Measurements from ENCODE around the gene OLFML2A.
"Not testable (repeated sequence)": the region's sequence is repeated elsewhere in the genome, so short reads cannot be mapped to it uniquely, and the experiment has no call there.

Gene OLFML2A

GRCh38 chr9:124776954-124777648 is at the start of gene OLFML2A:
Gene OLFML2A, plus strand, starts transcription at chr9:124777133. Its CDS starts 138 bp downstream, at chr9:124777271.
- in situ Hi-C loops (cut with MboI; ENCODE audit: low sequenced_read_pairs): no loop called here

- in situ Hi-C loops (cut with MboI; ENCODE audit: low sequenced_read_pairs): no loop called here
These were observed 46.2 kb upstream of the OLFML2A start for GRCh38 chr9:124730772-124731171.

- in situ Hi-C loops (cut with MboI; ENCODE audit: low sequenced_read_pairs): no loop called here
These were observed 42.8 kb upstream of the OLFML2A start for GRCh38 chr9:124733964-124734740.

GRCh38 chr9:124734741-124735083 is 42.2 kb upstream of the OLFML2A start:
- in situ Hi-C loops (cut with MboI; ENCODE audit: low sequenced_read_pairs): not testable (repeated sequence)

GRCh38 chr9:124735121-124735520 is 41.8 kb upstream of the OLFML2A start:
- in situ Hi-C loops (cut with MboI; ENCODE audit: low sequenced_read_pairs): no loop called here

GRCh38 chr9:124738075-124738474 is 38.9 kb upstream of the OLFML2A start:
- in situ Hi-C loops (cut with MboI; ENCODE audit: low sequenced_read_pairs): not testable (repeated sequence)

- in situ Hi-C loops (cut with MboI; ENCODE audit: low sequenced_read_pairs): no loop called here
These were observed 37.6 kb upstream of the OLFML2A start for GRCh38 chr9:124739360-124739759.

- in situ Hi-C loops (cut with MboI; ENCODE audit: low sequenced_read_pairs): no loop called here
These were observed 35.8 kb upstream of the OLFML2A start for GRCh38 chr9:124741149-124741548.

- in situ Hi-C loops (cut with MboI; ENCODE audit: low sequenced_read_pairs): no loop called here
These were observed 35.3 kb upstream of the OLFML2A start for GRCh38 chr9:124741662-124742061.

- in situ Hi-C loops (cut with MboI; ENCODE audit: low sequenced_read_pairs): no loop called here
These were observed 34.0 kb upstream of the OLFML2A start for GRCh38 chr9:124742940-124743339.

- in situ Hi-C loops (cut with MboI; ENCODE audit: low sequenced_read_pairs): no loop called here
These were observed 33.1 kb upstream of the OLFML2A start for GRCh38 chr9:124743686-124744348.

GRCh38 chr9:124747065-124747464 is 29.9 kb upstream of the OLFML2A start:
- in situ Hi-C loops (cut with MboI; ENCODE audit: low sequenced_read_pairs): no loop called here

- in situ Hi-C loops (cut with MboI; ENCODE audit: low sequenced_read_pairs): no loop called here
These were observed 27.6 kb upstream of the OLFML2A start for GRCh38 chr9:124749284-124749683.

GRCh38 chr9:124749781-124750180 is 27.2 kb upstream of the OLFML2A start:
- in situ Hi-C loops (cut with MboI; ENCODE audit: low sequenced_read_pairs): no loop called here

GRCh38 chr9:124752967-124753366 is 24.0 kb upstream of the OLFML2A start:
- in situ Hi-C loops (cut with MboI; ENCODE audit: low sequenced_read_pairs): no loop called here

- in situ Hi-C loops (cut with MboI; ENCODE audit: low sequenced_read_pairs): no loop called here
These were observed 22.6 kb upstream of the OLFML2A start for GRCh38 chr9:124754289-124754688.

- in situ Hi-C loops (cut with MboI; ENCODE audit: low sequenced_read_pairs): no loop called here
These were observed 21.9 kb upstream of the OLFML2A start for GRCh38 chr9:124755061-124755460.

GRCh38 chr9:124756011-124756410 is 20.9 kb upstream of the OLFML2A start:
- in situ Hi-C loops (cut with MboI; ENCODE audit: low sequenced_read_pairs): no loop called here

- in situ Hi-C loops (cut with MboI; ENCODE audit: low sequenced_read_pairs): no loop called here
These were observed 19.3 kb upstream of the OLFML2A start for GRCh38 chr9:124757616-124758015.

GRCh38 chr9:124758061-124758460 is 18.9 kb upstream of the OLFML2A start:
- in situ Hi-C loops (cut with MboI; ENCODE audit: low sequenced_read_pairs): no loop called here

GRCh38 chr9:124758691-124759090 is 18.2 kb upstream of the OLFML2A start:
- in situ Hi-C loops (cut with MboI; ENCODE audit: low sequenced_read_pairs): no loop called here

GRCh38 chr9:124759327-124759726 is 17.6 kb upstream of the OLFML2A start:
- in situ Hi-C loops (cut with MboI; ENCODE audit: low sequenced_read_pairs): no loop called here

All from HL-60/S4 treated with phorbol 12-myristate 13-acetate at 8.2 ng/mL for 4 days and 3 days (cell line).